Measurements from ENCODE around the gene YEATS4.
"Not testable (repeated sequence)": the region's sequence is repeated elsewhere in the genome, so short reads cannot be mapped to it uniquely, and the experiment has no call there.

The YEATS4 gene
- total RNA-seq = 15.1 to 29.9 (median 17.8) reads per million in 3 donors

GRCh38 chr12:69359531-69360347 is at the start of gene YEATS4:
Gene YEATS4 (plus strand): TSS chr12:69359743. CDS start chr12:69359973, 230 bp downstream.
- peak within 1 kb of the TSS; percentile 97 for H3K27ac ChIP-seq (ENCODE audit: insufficient read depth, low read length, poor library complexity, severe bottlenecking)
- DNase-seq = peak; percentile 74 to 82 (median 80)
- no peaks in the 10 kb centered on the region for H3K27me3 ChIP-seq (replicated peaks; ENCODE audit: control insufficient read depth, insufficient read depth, low read length, poor library complexity, severe bottlenecking)
- H3K4me1 ChIP-seq (ENCODE audit: control insufficient read depth, insufficient read depth, low read length, poor library complexity, severe bottlenecking) = no peaks in the 10 kb centered on the region
- peak within 1 kb of the TSS; percentile 89 for H3K4me3 ChIP-seq (ENCODE audit: insufficient read depth, low read depth, low read length, poor library complexity, severe bottlenecking)
- no peaks in the 10 kb centered on the region for H3K9me3 ChIP-seq (ENCODE audit: control insufficient read depth, low read length)
- no peaks in the 10 kb centered on the region for H3K36me3 ChIP-seq (ENCODE audit: control insufficient read depth, insufficient read depth, low read length)

DNA sequence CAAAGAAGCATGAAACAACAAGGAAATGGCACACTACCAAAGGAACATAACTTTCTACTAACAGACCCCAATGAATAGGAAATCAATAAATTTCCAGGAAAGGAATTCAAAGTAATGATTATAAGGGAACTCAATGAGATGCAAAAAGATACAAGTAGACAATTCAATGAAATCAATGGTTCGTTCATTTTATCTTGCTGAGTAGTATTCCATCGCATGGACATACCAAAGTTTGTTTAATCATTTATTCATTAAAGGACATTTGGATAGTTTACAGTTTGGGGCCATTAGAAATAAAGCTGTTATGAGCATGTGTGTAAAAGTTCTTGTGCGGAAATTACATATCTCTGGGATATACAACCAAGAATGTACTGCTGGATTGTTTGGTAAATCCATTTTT is 46.3 kb upstream of the YEATS4 start:
- DNase-seq = no peak
- Histone ChIP-seq H3K9me3 (ENCODE audit: control insufficient read depth, low read length) (no peaks in the 10 kb centered on the region), H3K36me3 (ENCODE audit: control insufficient read depth, insufficient read depth, low read length) (no peaks in the 10 kb centered on the region), H3K4me1 (ENCODE audit: control insufficient read depth, insufficient read depth, low read length, poor library complexity, severe bottlenecking) (no peaks in the 10 kb centered on the region), H3K4me3 (ENCODE audit: insufficient read depth, low read depth, low read length, poor library complexity, severe bottlenecking) (no peak overlapping the region), H3K27me3 (replicated peaks; ENCODE audit: control insufficient read depth, insufficient read depth, low read length, poor library complexity, severe bottlenecking) (no peaks in the 10 kb centered on the region), H3K27ac (ENCODE audit: insufficient read depth, low read length, poor library complexity, severe bottlenecking) (no peak overlapping the region)

DNA sequence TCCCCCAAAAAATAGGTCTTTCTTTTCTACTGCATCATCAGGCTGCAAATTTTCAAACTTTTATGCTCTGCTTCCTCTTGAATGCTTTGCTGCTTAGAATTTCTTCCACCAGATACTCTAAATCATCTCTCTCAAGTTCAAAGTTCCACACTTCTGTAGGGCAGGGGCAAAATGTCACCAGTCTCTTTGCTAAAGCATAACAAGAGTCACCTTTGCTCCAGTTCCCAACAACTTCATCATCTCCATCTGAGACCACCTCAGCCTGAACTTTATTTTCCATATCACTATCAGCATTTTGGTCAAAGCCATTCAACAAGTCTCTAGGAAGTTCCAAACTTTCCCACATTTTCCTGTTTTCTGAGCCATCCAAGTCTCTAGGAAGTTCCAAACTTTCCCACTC is 42.8 kb upstream of the YEATS4 start:
- H3K4me3 ChIP-seq (ENCODE audit: insufficient read depth, low read depth, low read length, poor library complexity, severe bottlenecking); H3K9me3 ChIP-seq (ENCODE audit: control insufficient read depth, low read length); H3K36me3 ChIP-seq (ENCODE audit: control insufficient read depth, insufficient read depth, low read length); H3K4me1 ChIP-seq (ENCODE audit: control insufficient read depth, insufficient read depth, low read length, poor library complexity, severe bottlenecking); DNase-seq; H3K27ac ChIP-seq (ENCODE audit: insufficient read depth, low read length, poor library complexity, severe bottlenecking); H3K27me3 ChIP-seq (replicated peaks; ENCODE audit: control insufficient read depth, insufficient read depth, low read length, poor library complexity, severe bottlenecking): not testable (repeated sequence)

DNA sequence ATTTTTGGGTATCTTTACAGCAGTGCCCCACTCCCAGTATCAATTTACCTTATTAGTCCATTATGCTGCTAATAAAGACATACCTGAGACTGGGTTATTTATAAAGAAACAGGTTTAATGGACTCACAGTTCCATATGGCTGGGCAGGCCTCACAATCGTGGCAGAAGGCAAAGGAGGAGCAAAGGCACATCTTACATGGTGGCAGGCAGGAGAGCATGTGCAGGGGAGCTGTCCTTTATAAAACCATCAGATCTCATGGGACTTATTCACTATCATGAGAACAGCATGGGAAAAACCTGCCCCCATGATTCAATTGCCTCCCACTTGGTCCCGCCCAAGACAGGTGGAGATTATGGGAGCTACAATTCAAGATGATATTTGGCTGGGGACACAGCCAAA is 42.3 kb upstream of the YEATS4 start:
- not testable (repeated sequence) for H3K4me1 ChIP-seq (ENCODE audit: control insufficient read depth, insufficient read depth, low read length, poor library complexity, severe bottlenecking); H3K27ac ChIP-seq (ENCODE audit: insufficient read depth, low read length, poor library complexity, severe bottlenecking); H3K27me3 ChIP-seq (replicated peaks; ENCODE audit: control insufficient read depth, insufficient read depth, low read length, poor library complexity, severe bottlenecking); H3K4me3 ChIP-seq (ENCODE audit: insufficient read depth, low read depth, low read length, poor library complexity, severe bottlenecking); H3K36me3 ChIP-seq (ENCODE audit: control insufficient read depth, insufficient read depth, low read length); DNase-seq; H3K9me3 ChIP-seq (ENCODE audit: control insufficient read depth, low read length)

- H3K36me3 ChIP-seq (ENCODE audit: control insufficient read depth, insufficient read depth, low read length) = no peaks in the 10 kb centered on the region
- no peak for DNase-seq
- H3K4me1 ChIP-seq (ENCODE audit: control insufficient read depth, insufficient read depth, low read length, poor library complexity, severe bottlenecking) = no peaks in the 10 kb centered on the region
- H3K27ac ChIP-seq (ENCODE audit: insufficient read depth, low read length, poor library complexity, severe bottlenecking) = no peak overlapping the region
- H3K27me3 ChIP-seq (replicated peaks; ENCODE audit: control insufficient read depth, insufficient read depth, low read length, poor library complexity, severe bottlenecking) = no peaks in the 10 kb centered on the region
- no peak overlapping the region for H3K4me3 ChIP-seq (ENCODE audit: insufficient read depth, low read depth, low read length, poor library complexity, severe bottlenecking)
- H3K9me3 ChIP-seq (ENCODE audit: control insufficient read depth, low read length) = no peaks in the 10 kb centered on the region
Measured at GRCh38 chr12:69318225-69318624, 41.3 kb upstream of the YEATS4 start.

- Histone ChIP-seq H3K4me3 (ENCODE audit: insufficient read depth, low read depth, low read length, poor library complexity, severe bottlenecking) (no peak overlapping the region), H3K9me3 (ENCODE audit: control insufficient read depth, low read length) (no peaks in the 10 kb centered on the region), H3K4me1 (ENCODE audit: control insufficient read depth, insufficient read depth, low read length, poor library complexity, severe bottlenecking) (no peaks in the 10 kb centered on the region), H3K27ac (ENCODE audit: insufficient read depth, low read length, poor library complexity, severe bottlenecking) (no peak overlapping the region), H3K36me3 (ENCODE audit: control insufficient read depth, insufficient read depth, low read length) (no peaks in the 10 kb centered on the region), H3K27me3 (replicated peaks; ENCODE audit: control insufficient read depth, insufficient read depth, low read length, poor library complexity, severe bottlenecking) (no peaks in the 10 kb centered on the region)
- DNase-seq = no peak
Measured at GRCh38 chr12:69321351-69321750, 38.2 kb upstream of the YEATS4 start.

- Histone ChIP-seq H3K36me3 (ENCODE audit: control insufficient read depth, insufficient read depth, low read length) (no peaks in the 10 kb centered on the region), H3K9me3 (ENCODE audit: control insufficient read depth, low read length) (no peaks in the 10 kb centered on the region), H3K27me3 (replicated peaks; ENCODE audit: control insufficient read depth, insufficient read depth, low read length, poor library complexity, severe bottlenecking) (no peaks in the 10 kb centered on the region), H3K4me1 (ENCODE audit: control insufficient read depth, insufficient read depth, low read length, poor library complexity, severe bottlenecking) (peaks cover 7% of the 10 kb centered on the region), H3K4me3 (ENCODE audit: insufficient read depth, low read depth, low read length, poor library complexity, severe bottlenecking) (no peak overlapping the region), H3K27ac (ENCODE audit: insufficient read depth, low read length, poor library complexity, severe bottlenecking) (no peak overlapping the region)
- DNase-seq = no peak
Measured at GRCh38 chr12:69324797-69325466, 34.6 kb upstream of the YEATS4 start.

DNA sequence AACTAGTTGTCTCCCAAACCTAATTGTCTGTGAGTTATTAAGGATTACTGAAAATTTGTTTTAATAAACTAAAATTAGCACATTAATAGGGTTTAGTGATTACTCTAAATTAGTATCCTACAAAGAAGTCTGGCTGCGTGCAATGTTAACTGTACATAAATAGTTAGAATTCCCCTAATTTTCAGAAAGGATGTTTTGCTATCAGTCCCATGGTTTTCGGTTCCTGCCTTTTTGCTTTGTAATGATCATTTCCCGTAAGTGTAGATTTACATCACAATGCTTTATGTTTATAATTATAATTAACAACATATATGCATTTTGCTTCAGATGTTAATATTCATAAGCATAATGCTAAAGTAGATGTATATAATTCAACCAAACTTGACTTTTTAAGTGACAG is 31.1 kb upstream of the YEATS4 start:
- H3K27ac ChIP-seq (ENCODE audit: insufficient read depth, low read length, poor library complexity, severe bottlenecking) = peak overlapping the region; percentile 86

GRCh38 chr12:69329669-69330428 is 29.7 kb upstream of the YEATS4 start:
- H3K36me3 ChIP-seq (ENCODE audit: control insufficient read depth, insufficient read depth, low read length) = no peaks in the 10 kb centered on the region
- H3K27me3 ChIP-seq (replicated peaks; ENCODE audit: control insufficient read depth, insufficient read depth, low read length, poor library complexity, severe bottlenecking) = no peaks in the 10 kb centered on the region
- peak overlapping the region; percentile 86 for H3K27ac ChIP-seq (ENCODE audit: insufficient read depth, low read length, poor library complexity, severe bottlenecking)
- peak overlapping the region; percentile 68 for H3K4me3 ChIP-seq (ENCODE audit: insufficient read depth, low read depth, low read length, poor library complexity, severe bottlenecking)
- no peaks in the 10 kb centered on the region for H3K9me3 ChIP-seq (ENCODE audit: control insufficient read depth, low read length)
- peaks cover 27% of the 10 kb centered on the region for H3K4me1 ChIP-seq (ENCODE audit: control insufficient read depth, insufficient read depth, low read length, poor library complexity, severe bottlenecking)
- DNase-seq = no peak

More for the DNA sequence above, 31.1 kb upstream of the YEATS4 start:
- Histone ChIP-seq H3K36me3 (ENCODE audit: control insufficient read depth, insufficient read depth, low read length) (no peaks in the 10 kb centered on the region), H3K4me3 (ENCODE audit: insufficient read depth, low read depth, low read length, poor library complexity, severe bottlenecking) (no peak overlapping the region), H3K27me3 (replicated peaks; ENCODE audit: control insufficient read depth, insufficient read depth, low read length, poor library complexity, severe bottlenecking) (no peaks in the 10 kb centered on the region), H3K4me1 (ENCODE audit: control insufficient read depth, insufficient read depth, low read length, poor library complexity, severe bottlenecking) (peaks cover 21% of the 10 kb centered on the region), H3K9me3 (ENCODE audit: control insufficient read depth, low read length) (no peaks in the 10 kb centered on the region)
- no peak for DNase-seq
